Pons (tissue), 1 donor: ENCODE data around the gene GRIK4.
"Not testable (repeated sequence)": the region's sequence is repeated elsewhere in the genome, so short reads cannot be mapped to it uniquely, and the experiment has no call there.

Source experiments
- DNase-seq: peaks from one replicate; pipeline ENCODE4 v3.0.0-alpha.2; 2016; ENCODE audit warnings: low spot score

The GRIK4 gene

DNA sequence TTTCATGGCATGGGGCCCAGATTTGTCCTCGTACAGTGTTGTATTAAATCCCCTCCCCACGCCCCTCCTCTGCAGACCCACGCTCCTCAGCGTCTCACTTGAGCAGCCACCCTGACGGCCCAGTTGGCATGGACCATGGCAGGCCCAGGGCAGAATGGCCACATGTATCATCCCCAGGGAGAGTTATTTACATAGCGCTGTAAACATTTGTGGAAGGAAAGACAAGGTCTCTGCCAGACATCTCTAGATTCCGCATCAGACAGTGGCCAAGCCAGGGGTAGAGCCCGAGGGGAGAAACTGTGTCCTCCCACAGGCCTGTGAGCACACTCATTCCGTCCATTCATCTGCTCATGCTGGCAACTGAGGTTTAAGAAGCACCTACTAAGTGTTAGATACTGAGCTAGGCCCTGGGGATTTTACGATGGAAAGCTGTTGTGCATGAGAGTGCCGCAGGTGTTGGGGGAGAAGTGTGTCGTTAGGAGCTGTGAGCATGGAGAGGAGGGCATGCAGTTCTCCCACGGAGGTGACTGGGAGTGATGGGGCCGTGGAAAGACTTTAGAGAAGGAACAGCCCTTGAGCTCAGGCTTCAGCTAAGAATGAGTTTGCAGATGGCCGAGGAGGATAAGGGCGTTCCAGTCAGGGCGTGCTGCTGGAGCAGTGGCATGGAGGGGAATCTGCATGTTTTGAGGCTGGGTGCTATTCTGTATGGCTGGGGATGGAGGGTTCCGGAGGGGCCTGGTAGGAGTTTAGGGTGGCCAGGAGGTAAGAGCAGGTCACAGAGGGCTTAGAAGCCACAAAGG, 94.9 kb downstream of the GRIK4 start:
- DNase-seq: no peak

DNA sequence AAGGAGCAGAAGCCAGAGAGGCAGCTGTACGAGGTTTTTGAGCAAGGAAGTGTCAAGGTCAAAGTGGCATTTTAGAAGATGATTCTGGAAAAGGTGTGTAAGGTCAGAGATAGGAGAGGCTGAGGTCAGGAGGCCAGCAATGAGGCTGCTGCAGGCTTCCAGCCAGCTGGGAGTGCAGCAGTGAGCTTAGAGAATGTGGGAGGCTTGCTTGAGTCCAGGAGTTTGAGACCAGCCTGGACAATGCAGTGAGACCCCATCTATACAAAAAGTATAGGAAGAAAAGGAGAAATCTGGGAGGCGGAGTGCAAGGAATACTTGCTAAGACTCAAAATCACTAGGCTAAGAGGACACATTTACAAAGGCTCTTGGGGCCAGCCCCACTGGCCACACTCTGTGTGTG, 96.5 kb downstream of the GRIK4 start:
- no peak for DNase-seq

DNA sequence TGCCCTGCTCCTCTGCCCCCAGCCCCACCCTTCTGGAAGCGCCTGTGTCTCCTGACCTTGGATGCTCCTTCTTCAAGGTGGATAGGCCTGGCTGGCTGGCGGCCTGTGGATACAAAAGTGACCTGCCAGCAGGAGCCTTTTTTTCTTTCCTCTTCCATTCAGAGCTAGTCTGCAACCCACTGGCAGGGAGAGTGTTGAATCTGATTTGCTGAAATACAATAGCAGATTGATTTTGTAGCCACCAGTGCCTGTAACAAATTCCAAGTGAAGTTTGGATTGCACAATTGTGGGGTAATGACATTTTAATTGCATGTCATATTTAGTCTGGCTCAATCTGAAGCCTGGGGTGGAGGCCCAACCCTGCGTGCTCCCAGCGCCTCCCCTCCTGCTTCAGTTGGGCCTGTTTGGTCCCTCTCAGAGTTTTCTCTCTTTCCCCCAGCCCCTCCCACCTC, 97.2 kb downstream of the GRIK4 start:
- no peak for DNase-seq

DNA sequence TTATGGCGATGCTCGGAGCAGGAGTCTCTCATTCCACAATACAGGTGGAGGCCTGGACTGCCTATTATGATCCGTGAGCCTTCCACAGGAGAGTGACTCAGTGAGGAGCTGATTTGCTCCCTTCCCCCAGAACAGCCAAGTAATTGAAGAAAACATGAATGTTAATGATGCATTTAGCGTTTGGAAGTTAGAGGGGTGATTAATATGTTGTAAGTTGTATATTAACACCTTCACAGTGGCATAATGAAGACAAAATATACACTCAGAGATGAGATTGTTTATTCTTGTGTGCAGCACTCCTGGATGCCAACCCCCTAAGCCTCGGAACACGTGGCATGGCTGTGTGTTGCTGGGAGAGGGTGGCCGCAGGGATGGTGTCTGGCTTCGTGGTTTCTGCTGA, 98.6 kb downstream of the GRIK4 start:
- DNase-seq: no peak

DNA sequence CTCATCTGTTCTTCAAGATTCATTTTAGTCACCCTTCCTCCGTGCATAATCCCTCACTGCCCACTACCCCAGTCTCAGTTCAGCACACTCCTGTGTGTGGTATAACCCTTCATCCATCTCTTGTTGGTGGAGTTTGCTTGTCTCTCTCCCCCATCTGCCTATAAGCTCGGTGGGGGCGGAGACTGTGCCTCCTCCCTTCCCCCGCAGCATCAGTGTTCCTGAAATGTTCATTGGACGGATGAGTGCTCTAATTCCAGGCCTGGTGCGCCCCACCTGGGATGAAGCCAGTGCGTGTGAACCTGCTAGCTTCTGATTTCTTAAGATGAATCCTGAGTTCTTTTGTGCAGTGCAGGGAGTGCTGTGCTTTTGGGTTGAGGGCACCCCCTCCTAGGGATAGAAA, 100.0 kb downstream of the GRIK4 start:
- no peak for DNase-seq

DNA sequence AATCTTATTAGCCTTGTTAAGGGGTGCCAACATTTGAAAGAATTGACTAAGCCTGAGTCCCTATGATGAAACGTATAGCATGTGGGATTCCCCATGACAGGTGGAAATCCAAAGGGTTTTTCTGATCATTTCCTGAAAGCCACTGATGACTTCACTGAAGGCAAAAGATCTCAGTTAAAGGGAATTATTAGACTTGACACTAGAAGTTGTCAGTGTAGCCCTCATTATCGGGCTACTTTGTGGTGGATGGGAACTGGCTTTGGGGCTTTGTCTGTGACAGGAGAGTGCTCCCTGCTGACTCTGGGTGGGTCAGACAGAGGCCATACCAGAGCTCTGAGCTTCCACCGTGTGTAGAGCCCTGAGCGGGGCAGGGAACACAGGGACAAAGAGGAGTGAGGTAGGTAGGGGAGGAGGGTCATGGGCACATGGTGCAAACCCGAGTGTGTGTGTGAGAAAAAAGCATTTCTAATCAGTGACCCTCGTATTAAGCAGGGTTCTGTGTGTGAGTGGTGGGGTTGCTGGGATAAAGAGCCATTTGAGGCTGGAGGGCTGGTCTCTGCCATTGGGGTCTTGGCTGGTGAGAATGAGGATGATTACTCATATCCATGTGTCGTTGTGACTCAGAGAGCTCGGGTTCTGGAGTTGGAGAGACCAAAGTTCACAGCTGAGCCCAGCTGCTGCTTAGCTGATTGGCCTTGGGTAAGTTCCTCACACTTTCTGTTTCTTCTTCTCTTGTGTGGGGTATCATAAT, 101.1 kb downstream of the GRIK4 start:
- no peak for DNase-seq

DNA sequence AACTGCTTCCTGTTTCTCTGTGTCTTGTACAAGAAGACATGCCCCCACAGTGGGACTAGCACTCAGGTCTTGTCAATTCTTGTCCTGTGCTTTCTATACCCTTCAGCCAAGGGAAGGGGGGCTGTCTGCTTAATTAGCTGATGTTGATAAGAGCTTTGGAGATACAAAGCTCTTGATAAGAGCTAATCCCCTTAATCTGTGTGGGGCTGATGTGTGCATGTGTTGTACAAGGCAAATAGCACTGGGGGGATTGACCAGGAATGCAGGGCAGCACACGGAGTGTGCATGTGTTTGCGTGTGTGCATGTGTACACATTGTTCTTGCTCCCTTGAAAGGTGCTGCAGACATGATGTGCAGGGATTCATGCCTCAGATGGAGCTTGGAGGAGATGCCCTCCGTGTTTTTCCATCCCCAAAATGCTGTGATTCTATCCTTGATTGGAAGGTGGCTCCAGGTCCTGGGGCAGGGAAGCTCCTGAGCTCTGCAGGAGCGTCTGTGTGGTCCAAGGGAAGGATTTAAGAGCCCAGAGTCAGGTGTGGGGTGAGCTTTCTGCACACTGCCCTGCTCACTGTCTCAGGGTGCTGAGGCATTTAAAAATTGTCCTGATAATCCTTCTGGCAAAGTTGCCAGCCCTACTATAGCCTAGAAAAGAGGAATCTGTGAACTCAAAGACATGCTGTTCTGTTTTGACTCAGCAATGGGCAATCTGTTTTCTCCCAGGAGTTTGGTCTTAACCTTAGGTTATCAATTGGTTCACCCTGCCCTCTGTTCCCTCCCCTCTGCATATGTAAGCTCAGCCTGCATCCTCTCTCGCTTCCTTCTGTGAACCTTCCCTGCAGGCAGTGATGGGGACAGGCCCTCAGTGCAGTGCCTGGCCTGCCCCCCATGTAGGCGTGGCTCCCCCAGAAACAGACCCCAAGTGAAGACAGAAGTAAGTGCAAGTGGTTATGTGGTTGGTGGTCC, 102.0 kb downstream of the GRIK4 start:
- DNase-seq: no peak

DNA sequence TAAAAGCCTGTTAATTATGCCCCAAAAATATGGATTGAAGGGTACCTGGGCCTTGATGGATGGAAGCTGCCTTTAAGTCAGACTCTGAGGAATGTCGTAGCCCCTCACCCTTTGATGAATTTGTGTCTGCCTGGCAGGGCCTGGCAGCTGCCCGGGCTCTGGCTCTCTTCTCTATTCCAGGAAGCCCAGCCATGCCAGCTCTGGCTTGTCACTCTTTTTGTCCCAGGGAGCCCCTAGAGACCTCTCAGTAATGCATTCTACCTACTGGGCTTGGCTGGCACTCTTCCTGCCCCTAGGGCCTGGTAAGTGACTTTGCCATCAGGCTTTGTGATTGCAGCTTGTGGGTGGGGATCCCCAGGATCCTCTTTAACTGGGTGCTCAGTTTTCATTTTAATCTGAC, 103.8 kb downstream of the GRIK4 start:
- no peak for DNase-seq

DNA sequence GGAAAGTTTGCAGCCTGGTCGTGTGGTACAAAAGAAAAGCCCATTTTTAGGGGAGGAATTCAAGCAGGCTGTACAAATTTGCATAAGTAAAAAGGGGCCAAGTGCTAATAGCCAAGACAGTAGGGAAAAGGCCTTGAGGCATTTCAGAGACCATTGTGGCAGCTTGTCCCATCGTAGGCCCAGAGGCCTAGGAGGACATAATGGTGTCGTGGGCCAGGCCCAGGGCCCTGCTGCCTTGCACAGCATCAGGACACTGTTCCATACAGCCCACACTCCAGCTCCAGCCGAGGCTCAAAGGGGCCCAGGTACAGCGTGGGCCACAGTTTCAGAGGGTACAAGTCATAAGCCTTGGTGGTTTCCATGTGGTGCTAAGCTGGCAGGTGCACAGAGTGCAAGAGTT, 106.9 kb downstream of the GRIK4 start:
- DNase-seq: no peak

DNA sequence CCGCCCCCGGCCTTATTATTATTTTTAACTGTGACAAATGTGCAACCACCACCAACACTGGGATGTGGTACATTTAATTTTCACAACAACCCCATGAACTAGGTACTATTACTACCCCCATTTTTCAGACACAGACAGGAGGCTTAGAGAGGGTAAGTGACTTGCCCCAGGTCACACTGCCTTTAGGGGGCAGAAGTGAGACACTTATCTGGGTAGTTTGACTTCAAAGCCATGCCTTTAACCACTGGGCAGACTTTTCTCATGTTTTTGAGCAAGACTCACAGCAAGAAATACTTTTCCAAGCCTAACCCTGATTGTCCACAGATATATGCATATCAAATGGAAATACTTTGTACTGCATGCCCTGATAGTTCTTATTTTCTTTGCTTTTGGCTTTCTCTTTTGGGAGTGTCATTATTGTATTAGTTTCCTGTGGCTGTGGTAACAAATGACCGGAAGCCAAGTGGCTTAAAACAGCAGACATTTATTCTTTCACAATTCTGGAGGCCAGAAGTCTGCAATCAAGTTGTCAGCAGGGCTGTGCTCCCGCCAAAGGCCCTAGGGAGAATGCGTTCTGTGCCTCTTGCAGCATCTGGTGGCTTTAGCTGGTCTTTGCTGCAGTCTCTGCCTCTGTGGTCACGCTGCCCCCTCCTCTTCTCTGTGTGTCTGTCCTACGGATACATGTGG, 110.8 kb downstream of the GRIK4 start:
- DNase-seq: no peak

DNA sequence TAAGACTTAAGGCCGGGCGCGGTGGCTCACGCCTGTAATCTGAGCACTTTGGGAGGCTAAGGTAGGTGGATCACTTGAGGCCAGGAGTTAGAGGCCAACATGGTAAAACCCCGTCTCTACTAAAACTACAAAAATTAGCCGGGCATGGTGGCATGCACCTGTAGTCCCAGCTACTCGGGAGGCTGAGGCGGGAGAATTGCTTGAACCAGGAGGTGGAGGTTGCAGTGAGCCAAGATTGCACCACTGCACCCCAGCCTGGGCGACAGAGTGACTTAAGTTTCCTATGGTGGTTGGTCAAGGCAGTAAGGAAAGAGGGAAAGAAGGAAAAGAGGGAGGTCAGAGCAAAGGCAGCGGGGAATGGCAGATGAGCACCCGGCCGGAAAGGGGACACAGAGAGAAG, 113.4 kb downstream of the GRIK4 start:
- DNase-seq: not testable (repeated sequence)

DNA sequence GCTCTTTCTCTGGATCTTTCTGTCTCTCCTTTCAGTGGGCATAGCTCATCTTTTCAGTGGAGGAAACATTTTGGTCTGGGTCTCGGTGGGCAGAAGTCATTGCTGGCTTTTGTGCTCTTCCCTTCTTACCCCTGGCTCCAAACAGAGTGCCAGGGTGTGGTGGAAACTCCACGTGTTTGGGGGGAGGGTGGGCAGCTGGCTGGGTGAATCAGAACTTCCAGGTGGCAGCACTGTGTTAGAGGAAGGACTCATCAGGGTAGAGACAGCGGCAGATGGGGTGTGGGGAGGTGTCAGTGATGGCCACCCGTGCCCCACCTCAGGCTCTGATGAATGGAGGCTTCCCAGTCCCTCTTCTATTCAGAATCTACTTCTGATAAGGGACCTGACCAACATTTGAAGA, 114.0 kb downstream of the GRIK4 start:
- no peak for DNase-seq

DNA sequence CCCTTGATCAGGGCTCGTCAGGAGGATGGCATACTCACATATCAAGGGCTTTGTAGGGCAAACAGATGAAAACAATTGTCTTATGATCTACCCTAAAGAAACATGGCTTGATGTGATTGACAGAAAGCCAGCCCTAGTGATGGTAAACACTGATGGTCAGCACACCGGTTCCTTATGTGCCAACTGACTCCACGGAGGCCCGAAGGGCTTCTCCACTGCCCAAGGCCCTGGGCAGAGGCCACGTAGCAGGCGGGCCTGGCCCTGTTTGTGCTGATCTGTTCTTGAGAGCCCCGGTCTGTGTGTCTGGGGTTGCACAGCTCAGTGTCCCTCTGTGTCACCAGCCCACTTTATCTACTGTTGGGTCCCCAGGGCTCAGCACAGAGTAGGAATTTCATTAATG, 115.2 kb downstream of the GRIK4 start:
- no peak for DNase-seq

DNA sequence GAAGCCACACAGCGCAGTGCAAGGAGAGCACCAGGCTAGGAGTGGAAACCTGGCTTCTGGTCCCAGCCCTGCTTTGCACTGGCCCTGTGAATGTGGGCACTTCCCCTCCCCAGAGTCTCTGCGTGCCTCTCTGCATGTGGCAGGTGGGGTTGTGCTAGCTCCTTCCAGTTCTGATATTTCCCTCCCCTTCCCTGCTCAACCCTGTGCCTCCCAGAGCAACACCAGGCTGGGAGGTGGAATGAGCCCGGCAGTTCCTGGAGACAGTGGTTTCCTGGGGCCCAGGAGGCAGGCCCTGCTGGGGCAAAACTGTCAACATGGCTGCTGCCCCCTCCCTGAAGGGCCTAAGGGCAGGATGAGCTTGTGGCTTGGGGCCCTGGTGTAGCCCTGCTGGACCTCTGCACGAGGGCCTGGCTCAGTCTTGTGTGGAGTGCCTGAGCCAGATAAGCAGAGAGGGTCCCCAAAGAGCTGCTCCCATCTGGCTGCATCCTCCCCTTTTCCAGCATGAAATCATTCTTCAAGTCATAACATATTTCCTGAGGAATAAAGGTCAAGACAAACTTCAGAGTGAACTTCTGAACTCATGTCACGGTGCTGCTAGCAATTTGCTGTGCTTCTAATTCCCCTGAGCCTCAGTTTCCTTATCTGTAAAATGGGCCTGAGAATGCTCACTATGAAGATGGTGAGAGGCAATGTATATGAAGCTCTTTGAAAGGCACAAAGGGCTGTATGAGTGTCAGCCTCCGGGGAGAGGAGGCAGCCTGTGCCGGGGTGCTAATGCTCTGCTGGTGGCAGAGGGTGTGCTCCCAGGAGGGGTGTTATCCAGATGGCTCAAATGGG, 116.0 kb downstream of the GRIK4 start:
- DNase-seq: no peak

DNA sequence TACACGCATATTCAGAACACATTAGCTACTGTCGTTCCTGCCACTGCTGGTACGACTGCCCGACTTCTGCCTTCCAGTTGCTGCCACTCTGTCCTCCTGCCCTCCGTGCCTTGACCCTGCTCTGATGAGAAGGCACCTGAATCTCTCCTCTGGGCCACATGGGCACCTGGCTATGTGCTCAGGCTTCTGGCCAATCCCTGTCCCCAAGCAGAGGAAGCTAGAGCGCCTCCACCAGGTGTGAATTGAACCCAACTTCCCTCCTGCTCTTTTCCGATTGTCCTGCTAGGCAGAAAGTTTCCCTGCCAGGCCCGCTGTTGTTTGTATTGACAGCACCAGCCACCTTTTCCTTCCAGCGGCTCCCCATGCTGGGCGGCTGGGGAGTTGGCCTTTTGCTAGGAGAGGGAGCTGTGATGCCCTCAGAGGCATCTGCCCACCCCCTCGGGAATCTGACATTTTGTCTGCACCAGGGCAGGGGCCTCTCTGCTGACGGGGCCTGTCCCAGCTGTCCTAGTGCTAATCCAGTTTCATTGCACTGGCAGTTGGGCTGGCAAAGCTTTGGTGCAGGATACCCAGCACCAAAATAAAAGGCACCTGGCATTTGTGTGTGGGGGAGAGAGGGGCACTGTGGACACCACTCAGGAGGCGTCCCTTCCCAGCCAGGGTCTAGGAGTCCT, 118.0 kb downstream of the GRIK4 start:
- DNase-seq: no peak

DNA sequence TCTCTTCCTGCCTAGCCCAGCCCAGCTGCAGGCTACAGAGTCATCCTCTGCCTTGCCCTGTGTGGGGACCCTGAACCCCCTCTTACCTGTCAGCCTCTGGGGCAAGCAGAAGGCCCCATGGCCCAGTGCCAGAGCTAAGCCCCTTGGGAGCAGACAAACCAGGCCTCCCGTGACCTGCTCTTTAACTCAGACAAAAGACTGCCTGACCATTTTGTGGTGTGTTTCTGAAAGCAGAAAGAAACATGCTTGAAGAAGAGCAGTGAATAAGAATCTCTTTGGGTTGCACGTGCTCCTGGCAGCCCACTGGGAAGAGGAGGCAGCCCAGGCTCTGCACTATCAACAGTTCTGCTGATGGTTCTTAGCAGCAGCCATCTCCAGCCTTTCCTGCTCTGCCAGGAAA, 118.6 kb downstream of the GRIK4 start:
- DNase-seq: no peak

DNA sequence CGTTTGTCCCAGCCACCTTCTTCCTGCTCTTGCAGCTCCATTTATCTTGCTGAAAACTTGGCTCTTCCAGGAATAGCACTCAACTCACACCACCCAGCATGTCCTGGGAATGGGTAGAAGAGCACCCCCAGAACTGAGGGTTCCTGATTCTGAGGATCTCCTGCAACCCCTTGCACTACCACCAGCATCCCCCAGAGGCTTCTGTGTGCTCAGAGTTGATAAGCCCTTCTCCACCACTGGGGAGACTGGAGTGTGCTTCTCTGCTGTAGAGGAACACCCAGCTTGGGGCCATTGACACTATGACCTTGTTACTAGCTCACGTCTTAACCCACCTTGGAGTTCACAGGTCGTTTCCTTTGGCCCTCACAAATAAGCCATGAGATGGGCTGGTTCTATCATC, 121.0 kb downstream of the GRIK4 start:
- no peak for DNase-seq

DNA sequence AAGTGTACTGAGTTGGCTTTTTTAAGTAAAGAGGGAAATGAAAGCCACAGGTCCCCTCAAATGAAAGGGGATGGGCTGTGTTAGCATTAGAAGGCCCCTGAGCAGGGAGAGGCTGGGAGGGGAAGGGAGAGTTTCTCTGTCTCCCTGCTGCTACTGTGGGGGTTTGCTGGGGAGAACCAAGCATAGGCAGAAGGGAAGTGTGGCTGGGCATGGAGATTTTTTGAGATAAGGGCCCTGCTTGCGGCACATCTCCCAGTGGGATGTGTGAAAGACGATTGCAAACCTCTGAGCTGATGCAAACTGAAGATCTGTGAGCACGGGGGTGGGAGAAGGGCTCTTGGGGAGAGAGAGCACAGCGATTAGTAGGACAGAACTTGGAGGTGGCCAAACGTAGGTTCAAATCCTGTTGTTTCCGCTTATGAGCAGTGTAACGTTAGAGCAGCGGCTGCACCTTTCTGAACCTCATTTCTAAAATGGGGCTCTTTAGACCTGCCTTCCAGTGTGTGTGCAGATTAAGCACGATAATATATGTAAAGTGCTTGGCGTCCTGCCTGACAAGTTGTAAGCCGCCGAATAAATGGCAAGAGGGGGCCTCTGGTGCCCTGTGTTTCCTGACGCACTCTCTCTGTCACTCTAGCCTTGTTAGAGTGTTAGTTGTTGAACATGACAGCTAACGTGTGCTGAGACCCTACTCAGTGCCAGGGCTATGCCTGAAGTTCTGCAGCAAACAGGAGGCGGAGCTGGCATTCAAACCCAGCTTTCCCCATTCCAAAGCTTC, 122.3 kb downstream of the GRIK4 start:
- DNase-seq: no peak

DNA sequence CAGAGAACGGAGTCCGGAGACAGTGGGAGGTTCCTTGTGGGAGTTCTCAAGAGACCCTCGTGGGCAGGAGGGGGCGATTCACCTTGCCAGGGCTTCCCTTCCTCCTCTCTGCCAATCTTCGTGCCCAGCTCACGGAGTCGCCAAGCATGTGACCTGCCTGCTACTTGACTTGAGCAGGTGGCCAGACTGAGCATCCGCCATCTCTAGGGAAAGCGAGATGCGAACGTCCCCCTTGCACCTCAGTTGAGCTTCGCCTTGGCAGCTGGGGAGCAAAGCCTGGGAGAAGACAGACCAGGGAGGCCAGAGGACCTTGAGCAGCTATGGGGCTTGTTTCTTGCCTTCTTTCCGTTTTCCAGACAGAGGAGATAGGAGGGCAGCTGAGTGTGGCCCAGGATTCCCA, 123.2 kb downstream of the GRIK4 start:
- no peak for DNase-seq
